ENCODE measurements around the gene ROR2.

ROR2 gene

DNA sequence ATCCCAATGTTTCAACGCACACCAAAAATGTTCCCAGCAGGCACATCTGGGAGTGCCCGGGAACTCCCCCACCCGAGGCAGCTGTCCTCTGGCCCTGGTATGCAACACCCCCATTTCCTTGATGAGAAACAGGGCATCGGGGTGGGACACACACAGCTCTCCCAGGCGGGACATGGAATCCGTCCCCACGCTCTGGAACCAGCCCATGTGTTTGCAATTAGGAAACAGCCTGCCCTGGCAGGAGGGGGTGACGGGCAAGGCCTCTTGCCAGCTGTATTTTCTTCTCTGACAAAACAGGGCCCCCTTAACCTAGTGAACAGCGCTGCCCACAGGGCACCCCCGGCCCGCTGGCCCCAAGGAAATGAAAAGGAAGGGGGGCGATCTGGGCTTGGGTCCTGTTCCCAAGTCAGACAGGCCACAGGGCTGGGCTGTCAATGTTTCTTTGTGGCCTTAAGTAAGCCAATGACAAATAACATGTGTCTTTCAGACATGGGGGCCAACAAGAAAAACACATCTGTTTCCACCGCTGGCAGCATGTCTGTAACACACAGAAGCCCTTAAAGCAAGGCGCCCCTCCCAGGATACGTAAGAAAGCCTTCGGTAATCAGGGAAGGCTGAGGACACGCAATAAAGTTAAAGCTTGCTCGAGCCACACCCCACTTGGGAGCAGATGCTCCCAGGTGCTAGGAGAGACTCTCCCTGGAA lies 125.3 kb downstream of the ROR2 start:
- Mint-ChIP-seq H3K9me3 (peaks cover 6% of the 10 kb centered on the region), H3K36me3 (ENCODE audit: low read depth) (peaks cover 23% of the 10 kb centered on the region), H3K4me3 (no peak overlapping the region), H3K27ac (no peak overlapping the region), H3K4me1 (peaks cover 4% of the 10 kb centered on the region), H3K27me3 (ENCODE audit: low read depth) (peaks cover 3% of the 10 kb centered on the region)
- TF ChIP-seq, protein P1, sequence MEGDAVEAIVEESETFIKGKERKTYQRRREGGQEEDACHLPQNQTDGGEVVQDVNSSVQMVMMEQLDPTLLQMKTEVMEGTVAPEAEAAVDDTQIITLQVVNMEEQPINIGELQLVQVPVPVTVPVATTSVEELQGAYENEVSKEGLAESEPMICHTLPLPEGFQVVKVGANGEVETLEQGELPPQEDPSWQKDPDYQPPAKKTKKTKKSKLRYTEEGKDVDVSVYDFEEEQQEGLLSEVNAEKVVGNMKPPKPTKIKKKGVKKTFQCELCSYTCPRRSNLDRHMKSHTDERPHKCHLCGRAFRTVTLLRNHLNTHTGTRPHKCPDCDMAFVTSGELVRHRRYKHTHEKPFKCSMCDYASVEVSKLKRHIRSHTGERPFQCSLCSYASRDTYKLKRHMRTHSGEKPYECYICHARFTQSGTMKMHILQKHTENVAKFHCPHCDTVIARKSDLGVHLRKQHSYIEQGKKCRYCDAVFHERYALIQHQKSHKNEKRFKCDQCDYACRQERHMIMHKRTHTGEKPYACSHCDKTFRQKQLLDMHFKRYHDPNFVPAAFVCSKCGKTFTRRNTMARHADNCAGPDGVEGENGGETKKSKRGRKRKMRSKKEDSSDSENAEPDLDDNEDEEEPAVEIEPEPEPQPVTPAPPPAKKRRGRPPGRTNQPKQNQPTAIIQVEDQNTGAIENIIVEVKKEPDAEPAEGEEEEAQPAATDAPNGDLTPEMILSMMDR (IDR thresholded peaks at IDR 0.05; ENCODE audit: unreplicated experiment in 3 of 3), result no peak

DNA sequence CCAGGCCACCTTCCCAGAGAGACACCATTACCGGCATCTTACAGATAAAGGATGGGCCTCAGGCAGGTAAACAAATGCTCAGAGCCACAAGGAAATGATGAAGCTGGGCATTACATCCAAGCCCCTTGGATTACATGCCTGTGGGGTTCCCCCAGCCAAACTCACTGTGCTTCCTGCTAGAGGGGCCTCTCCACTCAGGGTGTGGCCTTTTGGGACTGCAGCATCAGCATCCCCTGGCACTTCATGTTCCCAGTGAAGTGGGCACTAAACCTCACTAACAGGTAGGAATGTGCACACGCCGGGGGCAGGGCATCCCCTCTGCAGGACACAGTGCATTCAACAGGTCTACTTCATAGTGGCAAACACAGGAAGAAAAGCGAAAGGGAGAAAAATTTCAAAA lies 125.9 kb downstream of the ROR2 start:
- peaks cover 23% of the 10 kb centered on the region for H3K36me3 Mint-ChIP-seq (ENCODE audit: low read depth)
- TF ChIP-seq, protein P1 (IDR thresholded peaks at IDR 0.05; ENCODE audit: unreplicated experiment in 3 of 3), result no peak
- peaks cover 4% of the 10 kb centered on the region for H3K4me1 Mint-ChIP-seq
- no peak overlapping the region for H3K4me3 Mint-ChIP-seq
- no peak overlapping the region for H3K27ac Mint-ChIP-seq
- H3K9me3 Mint-ChIP-seq, result peaks cover 6% of the 10 kb centered on the region
- peaks cover 3% of the 10 kb centered on the region for H3K27me3 Mint-ChIP-seq (ENCODE audit: low read depth)

DNA sequence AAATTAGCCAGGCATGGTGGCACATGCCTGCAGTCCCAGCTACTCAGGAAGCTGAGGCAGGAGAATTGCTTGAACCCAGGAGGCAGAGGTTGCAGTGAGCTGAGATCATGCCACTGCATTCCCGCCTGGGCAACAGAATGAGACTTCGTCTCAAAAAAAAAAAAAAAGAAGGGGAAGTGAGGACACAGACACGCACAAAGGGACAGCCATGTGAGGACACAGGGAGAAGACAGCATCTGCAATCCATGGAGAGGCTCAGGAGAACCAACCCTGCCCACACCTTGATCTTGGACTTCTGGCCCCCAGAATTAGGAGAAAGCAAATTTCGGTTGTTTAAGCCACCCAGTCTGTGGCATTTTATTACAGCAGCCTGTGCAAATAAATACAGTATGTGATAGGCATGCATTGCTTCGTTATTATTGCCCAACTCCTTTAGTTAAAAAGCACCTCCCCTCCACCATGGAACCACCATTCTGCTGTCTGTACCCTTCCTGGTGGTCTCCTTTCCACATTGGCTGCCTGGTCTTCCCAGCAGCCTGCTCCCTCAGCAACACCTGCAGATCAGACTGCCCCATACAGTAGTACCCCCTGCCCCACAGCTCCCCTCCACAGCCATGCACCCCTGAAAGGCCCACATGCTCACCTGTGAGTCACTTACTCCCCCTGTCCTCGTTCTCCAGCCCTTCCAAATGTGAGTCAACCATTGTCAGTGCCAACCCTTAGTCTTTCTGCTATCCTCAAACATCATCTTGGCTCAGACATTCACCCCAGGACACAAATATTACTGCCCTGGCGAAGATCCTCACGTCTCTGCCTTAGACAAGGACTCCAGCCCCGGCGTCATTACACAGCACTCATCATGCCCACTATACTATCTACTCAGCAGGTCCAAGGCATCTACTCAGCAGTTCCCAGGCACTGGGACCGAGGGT lies 128.8 kb downstream of the ROR2 start:
- TF ChIP-seq, protein P1 (IDR thresholded peaks at IDR 0.05; ENCODE audit: unreplicated experiment in 3 of 3), result no peak
- Mint-ChIP-seq H3K9me3 (peaks cover 6% of the 10 kb centered on the region), H3K4me3 (no peak overlapping the region), H3K27ac (peak overlapping the region in 2 of 3 experiments; percentile 3 to 19), H3K27me3 (ENCODE audit: low read depth) (peaks cover 3% of the 10 kb centered on the region), H3K36me3 (ENCODE audit: low read depth) (peaks cover 23% of the 10 kb centered on the region), H3K4me1 (peaks cover 19% of the 10 kb centered on the region)

DNA sequence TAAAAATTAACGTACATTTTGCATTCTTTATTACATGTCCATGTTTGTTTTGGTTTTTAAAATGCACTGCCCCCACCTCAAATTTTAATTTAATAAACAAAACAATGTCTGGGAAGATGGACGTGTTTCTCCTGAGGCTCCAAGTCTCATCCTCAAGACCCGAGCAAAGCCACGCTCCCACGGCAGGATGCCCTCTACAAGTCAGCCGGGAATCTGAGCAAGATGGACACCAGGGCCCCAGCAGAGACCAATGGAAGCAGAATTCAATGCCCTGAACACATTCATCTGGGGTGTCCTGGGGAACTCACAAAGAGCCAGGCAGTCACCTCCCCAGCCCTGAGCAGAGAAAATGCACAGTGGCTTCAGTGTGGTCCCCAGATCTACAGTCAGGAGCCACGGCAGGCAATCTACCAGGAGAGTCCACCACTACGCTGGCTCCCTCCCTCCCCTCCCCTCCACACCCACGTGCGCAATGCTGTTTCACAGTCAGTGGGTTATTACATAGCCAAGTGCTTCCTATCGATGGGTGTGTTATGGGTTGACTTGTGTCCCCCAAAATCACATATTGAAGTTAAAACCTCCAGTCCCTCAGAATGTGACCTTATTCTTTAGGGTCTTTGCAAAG lies 129.8 kb downstream of the ROR2 start:
- H3K27ac Mint-ChIP-seq, result no peak overlapping the region
- H3K36me3 Mint-ChIP-seq (ENCODE audit: low read depth), result peaks cover 23% of the 10 kb centered on the region
- H3K4me1 Mint-ChIP-seq, result peaks cover 24% of the 10 kb centered on the region
- peaks cover 6% of the 10 kb centered on the region for H3K9me3 Mint-ChIP-seq
- H3K27me3 Mint-ChIP-seq (ENCODE audit: low read depth), result peaks cover 3% of the 10 kb centered on the region
- TF ChIP-seq, protein P1 (IDR thresholded peaks at IDR 0.05; ENCODE audit: unreplicated experiment in 3 of 3), result no peak
- no peak overlapping the region for H3K4me3 Mint-ChIP-seq

DNA sequence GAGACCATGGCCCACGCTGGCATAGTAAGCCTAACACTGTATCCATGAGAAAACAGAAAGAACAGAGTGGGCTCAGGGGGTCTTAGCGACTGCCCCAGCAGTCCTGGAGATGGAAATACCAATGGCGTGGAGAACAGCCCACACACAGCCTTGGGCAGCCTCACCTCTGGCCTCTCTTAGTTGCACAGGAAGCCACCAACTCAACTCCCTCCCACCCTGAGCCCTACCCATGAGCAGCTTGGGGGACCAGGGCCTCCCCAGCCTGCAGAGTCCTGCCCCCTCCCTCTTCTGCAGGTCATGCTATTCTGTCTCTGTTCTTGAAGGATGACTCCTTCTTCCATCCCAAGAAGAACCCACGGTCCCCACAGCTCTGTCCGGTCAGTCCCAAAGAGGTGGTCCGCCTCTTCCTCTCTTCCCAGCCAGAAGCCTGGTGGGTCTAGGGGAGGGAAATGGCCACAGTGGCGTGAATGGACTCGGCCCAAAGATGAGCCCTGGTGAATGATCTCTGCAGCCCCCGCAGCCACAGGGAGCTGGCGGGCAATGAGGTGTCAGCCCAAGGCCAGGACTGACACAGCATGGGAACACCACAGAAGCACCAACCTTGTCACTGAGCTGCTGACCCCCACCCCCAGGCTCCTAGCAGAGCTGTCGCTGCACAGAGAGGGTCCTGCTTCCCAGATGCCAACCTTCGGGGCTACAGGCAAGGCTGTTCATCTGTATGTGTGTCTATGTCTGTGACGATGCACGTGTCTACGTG lies 131.2 kb downstream of the ROR2 start:
- TF ChIP-seq, protein P1 (IDR thresholded peaks at IDR 0.05; ENCODE audit: unreplicated experiment in 3 of 3), result no peak
- peaks cover 22% of the 10 kb centered on the region for H3K36me3 Mint-ChIP-seq (ENCODE audit: low read depth)
- peak overlapping the region in 2 of 3 experiments; percentile 28 to 96 for H3K27ac Mint-ChIP-seq
- H3K27me3 Mint-ChIP-seq (ENCODE audit: low read depth), result peaks cover 3% of the 10 kb centered on the region
- H3K4me3 Mint-ChIP-seq, result no peak overlapping the region
- H3K4me1 Mint-ChIP-seq, result peaks cover 30% of the 10 kb centered on the region
- peaks cover 6% of the 10 kb centered on the region for H3K9me3 Mint-ChIP-seq
